Thyroid gland (tissue), 4 donors: ENCODE measurements around the gene ZNF384. TPM values are rescaled to one million over a fixed set of nuclear protein-coding genes. Genes with fewer than 3 reads are reported as not detected.
"Not testable (repeated sequence)": the region's sequence is repeated elsewhere in the genome, so short reads cannot be mapped to it uniquely, and the experiment has no call there.

Source experiments
- DNase-seq, 2 donors: peaks; one replicate each; pipeline ENCODE4 v3.0.0-alpha.2; 2019
- H3K27ac ChIP-seq, 3 donors: fragments of 200-600 bp; sonication (generic); 1 replicate in 2 of 3; 2 replicates in 1 of 3; pipeline ENCODE4 v1.5.1; 2016 to 2019; ENCODE audit warnings: mild to moderate bottlenecking in 1 of 3, moderate library complexity in 1 of 3
- H3K27me3 ChIP-seq: fragments of 200-600 bp; sonication (generic); one replicate; pipeline ENCODE4 v1.5.1; 2019
- H3K36me3 ChIP-seq, 2 donors: fragments of 200-600 bp; sonication (generic); one replicate each; pipeline ENCODE4 v1.5.1; 2016 to 2019
- H3K4me1 ChIP-seq, 2 donors: fragments of 200-600 bp; sonication (generic); one replicate each; pipeline ENCODE4 v1.5.1; 2017 to 2019
- H3K4me3 ChIP-seq, 3 donors: fragments of 200-600 bp; sonication (generic); replicated peaks in 1 of 3; 1 replicate in 2 of 3; 2 replicates in 1 of 3; pipeline ENCODE4 v1.5.1; 2016; ENCODE audit warnings: mild to moderate bottlenecking in 1 of 3
- H3K9me3 ChIP-seq: fragments of 200-600 bp; sonication (generic); one replicate; pipeline ENCODE4 v1.5.1; 2017
- POLR2A ChIP-seq, 2 donors: fragments of 450-650 bp; IDR thresholded peaks; one replicate each; pipeline ENCODE4 v1.6.1; 2017; ENCODE audit warnings: antibody characterized with exemption in 2 of 2, mild to moderate bottlenecking in 2 of 2, moderate library complexity in 1 of 2
- WGBS, 2 donors: methylation state at CpG; one replicate each; pipeline ENCODE4 v1.1.5; 2017; 5-methylcytosine and 5-hydroxymethylcytosine counted together
- intact Hi-C: fragments of 100-400 bp; cut with DNase I; formaldehyde crosslinking; loops from one replicate; pipeline ENCODE4 v1.15.1; 2023
- total RNA-seq, 4 donors: library from RNA; depleted of rRNA; stranded (reverse); fragments of >200 nt; gene quantifications; one replicate each; pipeline ENCODE4 v1.2.3, GENCODE V29; 2016
- TF ChIP-seq, protein P1 (sequence below), 6 experiments: fragments of 200-600 bp in 3 of 6; fragments of 450-650 bp in 3 of 6; sonication (generic) in 3 of 6; IDR thresholded peaks; one replicate each; pipeline ENCODE4 v1.5.1; 2016 to 2019; ENCODE audit warnings: antibody characterized with exemption in 6 of 6, mild to moderate bottlenecking in 2 of 6, inconsistent platforms in 1 of 6, moderate library complexity in 1 of 6

Gene ZNF384
- total RNA-seq, 4 donors from 2014 or later = 41.9 to 72.8 (median 53.1) TPM

DNA sequence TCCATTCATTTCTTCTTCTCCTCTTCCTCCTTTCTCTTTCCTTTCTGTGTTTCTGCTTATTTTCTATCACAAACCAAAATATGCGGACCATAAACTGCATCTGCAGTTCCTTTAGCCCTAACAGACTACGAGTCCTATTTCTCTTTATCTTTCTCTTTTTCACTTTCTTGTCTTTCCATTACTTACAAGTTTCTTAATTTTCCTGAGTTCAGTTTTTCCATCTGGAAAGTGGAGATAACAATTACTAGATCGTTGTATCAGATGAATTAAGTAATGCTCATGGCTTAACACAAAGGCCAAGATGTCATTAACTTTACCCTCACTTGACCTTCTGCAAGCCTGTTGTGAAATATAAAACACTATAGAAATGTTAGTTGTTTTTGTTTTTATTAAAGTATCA, 33.7 kb upstream of the ZNF384 start:
- Histone ChIP-seq H3K4me1 (peaks cover 4 to 11% of the 10 kb centered on the region in 2 donors), H3K9me3 (no peaks in the 10 kb centered on the region), H3K27me3 (no peaks in the 10 kb centered on the region), H3K36me3 (peaks cover 0 to 1% of the 10 kb centered on the region in 2 donors), H3K27ac (no peak overlapping the region), H3K4me3 (no peak overlapping the region)
- intact Hi-C loops = loop anchor here (10.0 kb wide), 1 partner anchor 58 kb away; the partner anchor contains the start of gene ING4
- TF ChIP-seq POLR2A (IDR thresholded peaks at IDR 0.05) = no peak
- TF ChIP-seq, protein P1, sequence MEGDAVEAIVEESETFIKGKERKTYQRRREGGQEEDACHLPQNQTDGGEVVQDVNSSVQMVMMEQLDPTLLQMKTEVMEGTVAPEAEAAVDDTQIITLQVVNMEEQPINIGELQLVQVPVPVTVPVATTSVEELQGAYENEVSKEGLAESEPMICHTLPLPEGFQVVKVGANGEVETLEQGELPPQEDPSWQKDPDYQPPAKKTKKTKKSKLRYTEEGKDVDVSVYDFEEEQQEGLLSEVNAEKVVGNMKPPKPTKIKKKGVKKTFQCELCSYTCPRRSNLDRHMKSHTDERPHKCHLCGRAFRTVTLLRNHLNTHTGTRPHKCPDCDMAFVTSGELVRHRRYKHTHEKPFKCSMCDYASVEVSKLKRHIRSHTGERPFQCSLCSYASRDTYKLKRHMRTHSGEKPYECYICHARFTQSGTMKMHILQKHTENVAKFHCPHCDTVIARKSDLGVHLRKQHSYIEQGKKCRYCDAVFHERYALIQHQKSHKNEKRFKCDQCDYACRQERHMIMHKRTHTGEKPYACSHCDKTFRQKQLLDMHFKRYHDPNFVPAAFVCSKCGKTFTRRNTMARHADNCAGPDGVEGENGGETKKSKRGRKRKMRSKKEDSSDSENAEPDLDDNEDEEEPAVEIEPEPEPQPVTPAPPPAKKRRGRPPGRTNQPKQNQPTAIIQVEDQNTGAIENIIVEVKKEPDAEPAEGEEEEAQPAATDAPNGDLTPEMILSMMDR (IDR thresholded peaks at IDR 0.05) = no peak
- 88 to 92% methylated on average over 3 of the region's 3 CpGs for WGBS, 2 donors
- no peak for DNase-seq

DNA sequence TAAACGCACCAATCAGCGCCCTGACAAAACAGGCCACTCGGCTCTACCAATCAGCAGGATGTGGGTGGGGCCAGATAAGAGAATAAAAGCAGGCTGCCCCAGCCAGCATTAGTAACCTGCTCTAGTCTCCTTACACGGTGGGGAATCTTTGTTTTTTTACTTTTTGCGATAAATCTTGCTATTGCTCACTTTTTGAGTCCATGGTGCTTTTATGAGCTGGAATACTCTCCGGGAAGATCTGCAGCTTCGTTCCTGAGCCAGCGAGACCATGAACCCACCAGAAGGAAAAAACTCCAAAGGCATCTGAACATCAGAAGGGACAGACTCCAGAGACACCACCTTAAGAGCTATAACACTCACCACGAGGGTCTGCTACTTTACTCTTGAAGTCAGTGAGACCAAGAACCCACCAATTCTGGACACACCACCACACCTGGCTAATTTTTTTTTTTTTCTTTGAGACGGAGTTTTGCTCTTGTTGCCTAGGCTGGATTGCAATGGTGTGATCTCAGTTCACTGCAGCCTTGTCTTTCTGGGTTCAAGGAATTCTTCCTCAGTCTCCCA, 27.8 kb upstream of the ZNF384 start:
- H3K27me3 ChIP-seq = no peaks in the 10 kb centered on the region
- TF ChIP-seq POLR2A (IDR thresholded peaks at IDR 0.05) = no peak
- TF ChIP-seq, protein P1 (IDR thresholded peaks at IDR 0.05) = no peak
- H3K9me3 ChIP-seq = no peaks in the 10 kb centered on the region
- H3K4me1 ChIP-seq = no peaks in the 10 kb centered on the region
- intact Hi-C loops = no loop called here
- no peaks in the 10 kb centered on the region for H3K36me3 ChIP-seq
- H3K4me3 ChIP-seq = no peak overlapping the region
- H3K27ac ChIP-seq = no peak overlapping the region
- WGBS, 2 donors = 82 to 91% methylated on average over 10 of the region's 10 CpGs
- DNase-seq = no peak

DNA sequence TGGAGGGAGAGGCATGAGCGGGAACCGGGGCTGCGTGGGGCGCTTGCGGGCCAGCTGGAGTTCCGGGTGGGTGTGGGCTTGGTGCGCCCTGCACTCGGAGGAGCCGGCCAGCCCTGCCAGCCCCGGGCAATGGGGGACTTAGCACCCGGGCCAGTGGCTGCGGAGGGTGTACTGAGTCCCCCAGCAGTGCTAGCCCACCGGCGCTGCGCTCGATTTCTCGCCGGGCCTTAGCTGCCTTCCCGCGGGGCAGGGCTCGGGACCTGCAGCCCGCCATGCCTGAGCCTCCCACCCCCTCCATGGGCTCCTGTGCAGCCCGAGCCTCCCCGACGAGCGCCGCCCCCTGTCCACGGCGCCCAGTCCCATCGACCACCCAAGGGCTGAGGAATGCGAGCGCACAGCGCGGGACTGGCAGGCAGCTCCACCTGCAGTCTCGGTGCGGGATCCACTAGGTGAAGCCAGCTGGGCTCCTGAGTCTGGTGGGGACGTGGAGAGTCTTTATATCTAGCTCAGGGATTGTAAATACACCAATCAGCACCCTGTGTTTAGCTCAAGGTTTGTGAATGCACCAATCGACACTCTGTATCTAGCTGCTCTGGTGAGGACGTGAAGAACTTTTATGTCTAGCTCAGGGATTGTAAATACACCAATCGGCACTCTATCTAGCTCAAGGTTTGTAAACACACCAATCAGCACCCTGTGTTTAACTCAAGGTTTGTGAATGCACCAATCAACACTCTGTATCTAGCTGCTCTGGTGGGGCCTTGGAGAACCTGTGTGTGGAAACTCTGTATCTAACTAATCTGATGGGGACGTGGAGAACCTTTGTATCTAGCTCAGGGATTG, 27.1 kb upstream of the ZNF384 start:
- 85 to 93% methylated on average over 3 to 7 of the region's 41 CpGs for WGBS, 2 donors

DNA sequence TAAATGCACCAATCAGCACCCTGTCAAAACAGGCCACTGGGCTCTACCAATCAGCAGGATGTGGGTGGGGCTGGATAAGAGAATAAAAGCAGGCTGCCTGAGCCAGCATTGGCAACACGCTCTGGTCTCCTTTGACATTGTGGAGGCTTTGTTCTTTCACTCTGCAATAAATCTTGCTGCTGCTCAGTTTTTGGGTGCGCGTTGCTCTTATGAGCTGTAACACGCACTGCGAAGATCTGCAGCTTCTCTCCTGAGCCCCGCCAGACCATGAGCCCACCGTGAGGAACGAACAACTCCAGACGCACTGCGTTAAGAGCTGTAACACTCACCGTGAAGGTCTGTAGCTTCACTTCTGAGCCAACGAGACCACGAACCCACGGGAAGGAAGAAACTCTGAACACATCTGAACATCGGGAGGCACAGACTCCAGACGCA, 19.8 kb upstream of the ZNF384 start:
- Histone ChIP-seq H3K4me3 (no peak overlapping the region), H3K27ac (no peak overlapping the region), H3K4me1 (no peaks in the 10 kb centered on the region), H3K36me3 (no peaks in the 10 kb centered on the region), H3K27me3 (no peaks in the 10 kb centered on the region), H3K9me3 (no peaks in the 10 kb centered on the region)
- 85 to 86% methylated on average over 16 of the region's 16 CpGs for whole genome bisulfite sequencing, 2 donors
- TF ChIP-seq, protein P1 (IDR thresholded peaks at IDR 0.05) = no peak
- no peak for TF ChIP-seq POLR2A (IDR thresholded peaks at IDR 0.05)
- intact Hi-C loops = no loop called here
- DNase-seq = no peak

More for the DNA sequence above, 27.1 kb upstream of the ZNF384 start:
- H3K27me3 ChIP-seq, H3K27ac ChIP-seq, intact Hi-C loops, H3K4me3 ChIP-seq, H3K36me3 ChIP-seq, H3K9me3 ChIP-seq, DNase-seq, H3K4me1 ChIP-seq: not testable (repeated sequence)

DNA sequence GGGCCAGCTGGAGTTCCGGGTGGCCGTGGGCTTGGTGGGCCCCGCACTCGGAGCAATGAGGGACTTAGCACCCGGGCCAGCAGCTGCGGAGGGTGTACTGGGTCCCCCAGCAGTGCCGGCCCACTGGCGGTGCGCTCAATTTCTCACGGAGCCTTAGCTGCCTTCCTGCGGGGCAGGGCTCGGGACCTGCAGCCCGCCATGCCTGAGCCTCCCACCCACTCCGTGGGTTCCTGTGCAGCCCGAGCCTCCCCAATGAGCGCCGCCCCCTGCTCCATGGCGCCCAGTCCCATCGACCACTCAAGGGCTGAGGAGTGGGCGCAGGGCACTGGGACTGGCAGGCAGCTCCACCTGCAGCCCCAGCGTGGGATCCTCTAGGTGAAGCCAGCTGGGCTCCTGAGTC, 19.2 kb upstream of the ZNF384 start:
- H3K4me1 ChIP-seq, H3K36me3 ChIP-seq, H3K4me3 ChIP-seq, DNase-seq, H3K9me3 ChIP-seq, intact Hi-C loops, H3K27me3 ChIP-seq, H3K27ac ChIP-seq: not testable (repeated sequence)
- 91 to 95% methylated on average over 6 to 9 of the region's 21 CpGs for WGBS, 2 donors

DNA sequence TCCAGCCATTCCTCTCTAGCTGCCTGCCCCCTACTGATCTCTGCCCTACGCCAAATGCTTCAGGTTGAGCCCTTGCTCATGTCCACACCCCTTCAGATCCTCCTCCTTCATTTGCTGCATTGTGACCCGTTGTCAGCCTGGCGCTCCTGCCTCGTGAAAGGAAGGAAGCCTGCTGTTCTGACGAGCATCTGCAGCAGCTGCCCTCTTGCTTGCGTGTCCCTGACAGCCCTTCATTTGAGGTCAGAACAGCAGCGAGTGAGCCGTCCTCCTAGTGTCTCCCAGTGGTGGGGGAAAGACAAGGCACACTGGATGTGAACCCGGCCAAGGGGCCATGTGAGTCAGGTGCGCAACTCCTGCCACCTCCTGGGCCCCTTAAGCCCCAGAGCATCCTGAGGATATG, 14.5 kb upstream of the ZNF384 start:
- intact Hi-C loops = no loop called here
- Histone ChIP-seq H3K4me1 (peaks cover 7 to 16% of the 10 kb centered on the region in 2 donors), H3K27me3 (peaks cover 23% of the 10 kb centered on the region), H3K27ac (no peak overlapping the region), H3K9me3 (no peaks in the 10 kb centered on the region), H3K36me3 (no peaks in the 10 kb centered on the region), H3K4me3 (no peak overlapping the region)
- no peak for DNase-seq
- WGBS, 2 donors = 10 to 16% methylated on average over 10 of the region's 10 CpGs
- TF ChIP-seq, protein P1 (IDR thresholded peaks at IDR 0.05) = no peak
- no peak for TF ChIP-seq POLR2A (IDR thresholded peaks at IDR 0.05)
